Panc1 (cell line): ENCODE results near the gene SSBP2.

ENCODE experiments used
- CTCF ChIP-seq: fragments of 450-650 bp; IDR thresholded peaks from 2 replicates; pipeline ENCODE4 v1.5.1; 2017; ENCODE audit warnings: mild to moderate bottlenecking
- POLR2AphosphoS5 ChIP-seq: IDR thresholded peaks from 2 replicates; pipeline ENCODE4 v1.6.1; 2012; ENCODE audit warnings: mild to moderate bottlenecking, low read depth, low read length, moderate library complexity
- REST ChIP-seq, 2 experiments: IDR thresholded peaks; 2 replicates each; pipeline ENCODE4 v1.6.1; 2011 to 2012; ENCODE audit warnings: low read depth in 2 of 2, control low read depth in 1 of 2, low read length in 1 of 2, mild to moderate bottlenecking in 1 of 2, moderate library complexity in 1 of 2; ENCODE audit not compliant: insufficient read depth in 1 of 2
- SIN3A ChIP-seq: IDR thresholded peaks from 2 replicates; pipeline ENCODE4 v1.6.1; 2012; ENCODE audit warnings: low read depth, mild to moderate bottlenecking, low read length, moderate library complexity, borderline replicate concordance; ENCODE audit not compliant: insufficient read depth

GRCh38 chr5:81506378-81506777, 244.5 kb downstream of the SSBP2 start:
- no peak for TF ChIP-seq CTCF
- TF ChIP-seq POLR2AphosphoS5: no peak
- TF ChIP-seq REST (IDR thresholded peaks at IDR 0.05; ENCODE audit: insufficient read depth in 1 of 2, low read depth in 2 of 2, low read length in 1 of 2): no peak
- no peak for TF ChIP-seq SIN3A
